Suprapubic skin (tissue), 4 donors: Measurements from ENCODE around the gene SFMBT1.

ENCODE experiments used
- EP300 ChIP-seq: sonication (generic); formaldehyde crosslinking; IDR thresholded peaks from one replicate; pipeline ENCODE4 v1.6.1; 2017; ENCODE audit warnings: antibody characterized with exemption
- POLR2A ChIP-seq, 2 donors: fragments of 450-650 bp; IDR thresholded peaks; one replicate each; pipeline ENCODE4 v1.6.1; 2017; ENCODE audit warnings: antibody characterized with exemption in 2 of 2, mild to moderate bottlenecking in 2 of 2, moderate library complexity in 2 of 2
- POLR2AphosphoS5 ChIP-seq, 3 donors: sonication (generic); formaldehyde crosslinking; IDR thresholded peaks; one replicate each; pipeline ENCODE4 v1.6.1; 2017; ENCODE audit warnings: antibody characterized with exemption in 3 of 3
- TF ChIP-seq, protein P1 (sequence below), 2 donors: fragments of 200-600 bp in 1 of 2; fragments of 450-650 bp in 1 of 2; sonication (generic) in 1 of 2; IDR thresholded peaks; one replicate each; pipeline ENCODE4 v1.5.1; 2016 to 2019; ENCODE audit warnings: antibody characterized with exemption in 2 of 2, mild to moderate bottlenecking in 1 of 2, moderate library complexity in 1 of 2

DNA sequence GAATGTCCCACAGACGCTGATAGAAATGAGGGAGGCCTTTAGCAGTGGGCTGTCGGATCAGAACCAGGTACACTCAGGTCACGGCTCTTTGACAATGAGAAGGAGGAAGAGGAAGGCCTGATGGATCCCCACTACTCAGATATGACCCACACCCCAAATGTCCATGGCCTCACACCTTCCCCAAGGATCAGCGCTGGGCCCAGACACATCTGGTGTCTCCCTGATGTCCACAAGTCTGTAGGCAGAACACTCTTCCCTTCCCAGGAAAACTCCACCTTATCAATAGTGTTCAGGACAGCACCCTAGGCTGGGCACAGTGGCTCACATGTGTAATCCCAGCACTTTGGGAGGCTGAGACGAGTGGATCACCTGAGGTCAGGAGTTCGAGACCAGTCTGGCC is 33.3 kb upstream of the SFMBT1 start:
- TF ChIP-seq, protein P1, sequence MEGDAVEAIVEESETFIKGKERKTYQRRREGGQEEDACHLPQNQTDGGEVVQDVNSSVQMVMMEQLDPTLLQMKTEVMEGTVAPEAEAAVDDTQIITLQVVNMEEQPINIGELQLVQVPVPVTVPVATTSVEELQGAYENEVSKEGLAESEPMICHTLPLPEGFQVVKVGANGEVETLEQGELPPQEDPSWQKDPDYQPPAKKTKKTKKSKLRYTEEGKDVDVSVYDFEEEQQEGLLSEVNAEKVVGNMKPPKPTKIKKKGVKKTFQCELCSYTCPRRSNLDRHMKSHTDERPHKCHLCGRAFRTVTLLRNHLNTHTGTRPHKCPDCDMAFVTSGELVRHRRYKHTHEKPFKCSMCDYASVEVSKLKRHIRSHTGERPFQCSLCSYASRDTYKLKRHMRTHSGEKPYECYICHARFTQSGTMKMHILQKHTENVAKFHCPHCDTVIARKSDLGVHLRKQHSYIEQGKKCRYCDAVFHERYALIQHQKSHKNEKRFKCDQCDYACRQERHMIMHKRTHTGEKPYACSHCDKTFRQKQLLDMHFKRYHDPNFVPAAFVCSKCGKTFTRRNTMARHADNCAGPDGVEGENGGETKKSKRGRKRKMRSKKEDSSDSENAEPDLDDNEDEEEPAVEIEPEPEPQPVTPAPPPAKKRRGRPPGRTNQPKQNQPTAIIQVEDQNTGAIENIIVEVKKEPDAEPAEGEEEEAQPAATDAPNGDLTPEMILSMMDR (IDR thresholded peaks at IDR 0.05) = no peak
- no peak for TF ChIP-seq POLR2A (IDR thresholded peaks at IDR 0.05)
- no peak for TF ChIP-seq EP300
- no peak for TF ChIP-seq POLR2AphosphoS5 (IDR thresholded peaks at IDR 0.05)
